GM19324 (cell line): ENCODE measurements around the gene HBE1.
"Not testable (repeated sequence)": the region's sequence is repeated elsewhere in the genome, so short reads cannot be mapped to it uniquely, and the experiment has no call there.

Source experiments
- ATAC-seq: cut with Tn5 transposase; IDR thresholded peaks from one replicate; pipeline ENCODE4 v1.9.1; 2021; ENCODE audit warnings: mild to moderate bottlenecking, moderate library complexity; ENCODE audit not compliant: unreplicated experiment, low FRiP score

Gene HBE1

DNA sequence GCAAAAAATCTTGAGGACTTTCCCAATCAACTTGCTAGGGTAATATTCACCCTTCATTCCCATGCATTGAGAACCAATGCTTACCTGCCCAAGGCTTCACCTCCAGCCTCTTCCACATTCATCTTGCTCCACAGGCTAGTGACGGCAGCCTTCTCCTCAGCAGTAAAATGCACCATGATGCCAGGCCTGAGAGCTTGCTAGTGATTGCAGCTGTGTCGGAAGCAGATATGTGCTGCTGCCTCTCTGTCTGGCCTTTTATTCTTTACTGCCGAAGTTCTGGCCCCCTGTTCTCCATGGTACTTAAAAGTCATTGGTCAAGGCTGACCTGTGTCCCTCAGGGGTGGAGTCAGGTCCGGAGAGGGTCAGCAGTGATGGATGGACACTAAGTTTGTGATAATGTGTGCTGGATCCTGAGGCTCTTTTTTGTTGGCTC, at the start of gene HBE1:
Gene HBE1 (minus strand): TSS at position 231 of the 433 bp plus-strand sequence. CDS start 55 bp downstream, at position 176.
- no peak for ATAC-seq

DNA sequence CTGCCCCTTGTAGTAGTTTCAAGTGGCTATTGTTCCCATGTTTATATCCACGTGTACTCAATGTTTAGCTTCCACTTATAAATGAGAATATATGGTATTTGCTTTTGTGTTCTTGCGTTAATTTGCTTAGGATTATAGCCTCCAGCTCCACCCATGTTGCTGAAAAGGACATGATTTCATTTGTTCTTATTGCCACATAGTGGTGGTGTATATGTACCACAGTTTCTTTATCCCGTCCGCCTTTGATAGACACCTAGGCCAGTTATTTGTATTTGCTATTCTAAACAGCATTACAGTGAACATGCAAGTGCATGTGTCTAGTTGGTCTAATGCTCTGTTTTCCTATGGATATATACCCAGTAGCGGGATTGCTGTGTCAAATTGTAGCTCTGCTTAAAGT, 47.5 kb upstream of the HBE1 start:
- no peak for ATAC-seq

DNA sequence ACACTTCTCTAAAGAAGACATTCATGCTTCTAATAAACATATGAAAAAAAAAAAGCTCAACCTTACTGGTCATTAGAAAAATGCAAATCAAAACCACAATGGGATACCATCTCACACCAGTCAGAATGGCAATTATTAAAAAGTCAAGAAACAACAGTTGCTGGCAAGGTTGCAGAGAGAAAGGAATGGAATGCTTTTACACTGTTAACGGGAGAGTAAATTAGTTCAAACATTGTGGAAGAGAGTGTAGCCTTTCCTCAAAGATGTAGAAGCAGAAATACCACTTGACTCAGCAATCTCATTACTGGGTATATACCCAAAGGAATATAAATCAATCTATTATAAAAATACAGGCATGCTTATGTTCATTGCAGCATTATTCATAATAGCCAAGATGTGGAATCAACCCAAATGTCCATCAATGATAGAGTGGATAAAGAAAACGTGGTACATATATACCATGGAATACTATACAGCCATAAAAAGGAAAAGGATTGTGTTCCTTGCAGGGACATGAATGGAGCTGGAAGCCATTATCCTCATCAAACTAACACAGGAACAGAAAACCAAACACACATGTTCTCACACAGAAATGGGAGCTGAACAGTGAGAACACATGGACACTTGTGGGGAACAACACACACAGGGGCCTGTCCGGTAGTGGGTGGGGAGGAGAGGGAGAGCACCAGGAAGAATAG, 43.7 kb upstream of the HBE1 start:
- ATAC-seq, result not testable (repeated sequence)

DNA sequence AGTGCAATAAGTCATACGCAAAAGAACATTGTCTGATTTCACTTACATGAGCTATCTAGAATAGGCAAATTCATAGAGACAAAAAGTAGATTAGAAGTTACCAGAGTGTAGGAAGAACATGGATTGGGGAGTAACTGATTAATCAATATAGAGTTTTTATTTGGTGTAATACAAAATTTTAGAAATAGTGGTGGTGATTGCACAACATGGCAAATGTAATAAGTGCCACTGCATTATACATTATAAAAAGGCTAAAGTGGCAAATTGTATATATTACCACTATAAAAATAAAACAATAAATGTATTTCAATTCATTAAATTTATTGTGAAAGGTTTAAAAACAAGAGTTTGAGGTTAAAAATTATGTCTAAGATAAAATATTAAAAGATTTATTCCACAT, 40.7 kb upstream of the HBE1 start:
- no peak for ATAC-seq

DNA sequence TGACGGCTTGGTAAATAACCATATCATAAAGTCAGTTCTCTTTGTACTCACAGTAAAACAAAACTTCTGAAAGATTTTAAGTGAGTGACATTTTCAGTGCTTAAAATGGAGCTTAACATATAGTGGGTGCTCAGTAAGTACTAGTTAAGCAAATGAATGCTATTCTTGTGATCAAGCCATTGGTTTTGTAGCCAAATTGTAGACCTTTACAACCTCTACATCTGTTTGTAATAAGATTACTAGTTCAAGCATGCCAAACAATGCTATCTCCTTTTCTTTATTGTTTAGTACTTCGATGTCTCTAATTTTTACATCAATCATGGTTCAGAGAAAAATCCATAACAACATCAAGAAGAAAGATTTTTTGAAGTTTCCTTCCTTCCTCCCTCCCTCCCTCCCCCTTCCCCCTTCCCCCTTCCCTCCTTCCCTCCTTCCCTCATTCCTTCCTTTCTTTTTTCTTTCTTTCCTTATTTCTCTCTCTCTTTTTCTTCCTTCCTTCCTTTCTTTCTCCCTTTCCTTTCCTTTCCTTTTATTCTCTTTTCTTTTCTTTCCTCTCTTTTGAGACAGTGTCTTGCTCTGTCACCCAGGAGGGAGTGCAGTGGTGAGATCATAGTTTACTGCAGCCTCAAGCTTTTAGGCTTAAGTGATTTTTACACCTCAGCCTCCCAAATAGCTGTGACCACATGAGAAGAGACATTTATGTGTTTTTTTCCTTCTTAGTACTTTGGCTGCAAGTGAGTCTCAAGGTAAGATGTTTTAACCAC, 37.7 kb upstream of the HBE1 start:
- no peak for ATAC-seq

DNA sequence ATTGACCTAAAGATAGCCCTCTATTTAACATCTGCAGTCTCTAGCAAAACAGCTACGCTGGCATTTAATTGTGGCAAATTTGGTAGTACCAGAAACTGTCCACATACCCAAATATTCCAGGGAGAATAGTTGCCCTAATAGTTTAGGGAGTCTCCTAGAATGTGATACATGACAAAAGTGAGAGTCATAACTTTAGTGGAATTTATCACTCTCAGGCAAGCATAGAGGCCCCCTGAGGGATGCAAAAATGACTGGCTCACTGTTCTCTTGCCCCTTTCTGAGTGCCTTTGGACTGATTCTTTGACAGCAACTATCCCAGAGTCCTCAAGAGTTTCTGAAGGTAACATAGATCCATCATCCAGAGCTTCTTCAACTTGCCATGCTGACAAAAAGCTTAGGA, 34.3 kb upstream of the HBE1 start:
- no peak for ATAC-seq

DNA sequence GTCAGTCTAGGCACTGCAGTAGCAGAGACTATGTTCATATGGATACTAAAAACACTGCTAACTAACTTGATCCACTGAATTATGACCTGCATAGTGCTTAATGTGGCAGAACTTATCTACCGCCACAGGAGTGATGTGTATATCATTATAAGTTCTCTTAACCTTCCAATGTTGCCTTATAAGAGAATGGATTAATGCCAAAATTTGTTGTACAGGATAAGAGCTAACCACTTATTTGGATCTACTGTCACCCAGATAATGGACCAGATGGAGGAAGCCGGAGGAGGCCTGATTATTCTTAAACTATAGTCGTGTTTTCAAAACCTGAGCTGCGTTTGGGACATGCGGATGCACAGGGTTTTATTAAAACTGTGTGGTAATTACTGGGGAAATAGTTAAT, 33.9 kb upstream of the HBE1 start:
- no peak for ATAC-seq

DNA sequence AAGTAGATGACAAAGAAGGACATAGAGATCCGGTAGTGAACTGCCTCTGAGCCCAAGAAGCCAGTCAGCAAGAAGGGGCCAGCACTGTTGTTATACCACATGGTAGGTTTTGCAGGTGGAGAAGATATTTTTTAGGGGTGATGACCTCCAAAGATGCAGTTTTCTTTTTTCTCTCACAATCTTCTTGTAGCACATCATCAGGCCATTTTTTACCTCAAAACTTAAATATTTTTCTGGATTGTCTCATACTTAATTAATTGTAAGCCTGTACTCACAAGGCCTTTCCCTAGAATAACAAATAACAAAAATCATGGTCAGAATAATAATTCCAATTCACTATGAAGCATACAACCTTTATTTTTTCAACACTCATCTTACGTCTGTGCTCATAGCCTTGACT, 32.1 kb upstream of the HBE1 start, which contains the start of gene OR51B4:
Gene OR51B4 (minus strand): TSS at position 101 of the 400 bp plus-strand sequence. CDS start 0 bp downstream, at position 101.
- ATAC-seq, result no peak

DNA sequence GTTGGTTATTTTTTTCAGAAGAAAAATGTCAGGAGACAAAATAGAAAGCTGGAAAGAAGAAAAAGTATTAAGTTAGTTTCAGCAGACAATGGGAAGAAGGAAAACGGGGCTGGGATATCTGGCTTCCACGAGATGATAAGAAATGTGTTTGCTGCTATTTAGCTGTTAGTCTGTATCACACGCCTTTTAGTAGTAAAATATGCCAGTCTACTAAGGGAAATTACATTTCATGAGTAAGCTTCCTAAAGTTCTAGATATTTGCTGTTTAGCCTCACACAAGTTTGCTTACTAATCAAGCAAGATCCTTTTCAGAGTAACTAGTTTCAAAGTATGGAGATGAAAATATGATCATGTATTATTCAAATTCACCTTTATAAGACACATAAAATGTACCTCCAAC, 30.5 kb upstream of the HBE1 start:
- ATAC-seq, result no peak

DNA sequence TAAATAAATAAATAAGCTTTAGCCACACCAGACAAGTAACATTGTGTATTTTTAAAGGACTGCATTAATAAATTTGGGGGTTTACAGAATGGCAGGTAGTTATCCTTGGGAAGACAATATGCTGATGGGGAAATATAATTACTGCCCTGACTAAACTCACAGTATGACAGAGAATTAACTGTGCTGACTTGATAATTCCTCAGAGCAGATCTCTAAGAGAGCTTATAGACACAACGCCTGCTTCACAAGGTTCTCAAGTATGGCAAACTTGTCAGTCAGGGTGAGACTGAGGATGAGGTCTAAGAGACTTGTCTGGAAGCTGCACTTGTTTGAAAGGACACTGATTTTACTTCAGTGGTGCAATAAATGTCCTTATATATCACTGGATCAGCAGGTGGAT, 28.7 kb upstream of the HBE1 start:
- no peak for ATAC-seq

DNA sequence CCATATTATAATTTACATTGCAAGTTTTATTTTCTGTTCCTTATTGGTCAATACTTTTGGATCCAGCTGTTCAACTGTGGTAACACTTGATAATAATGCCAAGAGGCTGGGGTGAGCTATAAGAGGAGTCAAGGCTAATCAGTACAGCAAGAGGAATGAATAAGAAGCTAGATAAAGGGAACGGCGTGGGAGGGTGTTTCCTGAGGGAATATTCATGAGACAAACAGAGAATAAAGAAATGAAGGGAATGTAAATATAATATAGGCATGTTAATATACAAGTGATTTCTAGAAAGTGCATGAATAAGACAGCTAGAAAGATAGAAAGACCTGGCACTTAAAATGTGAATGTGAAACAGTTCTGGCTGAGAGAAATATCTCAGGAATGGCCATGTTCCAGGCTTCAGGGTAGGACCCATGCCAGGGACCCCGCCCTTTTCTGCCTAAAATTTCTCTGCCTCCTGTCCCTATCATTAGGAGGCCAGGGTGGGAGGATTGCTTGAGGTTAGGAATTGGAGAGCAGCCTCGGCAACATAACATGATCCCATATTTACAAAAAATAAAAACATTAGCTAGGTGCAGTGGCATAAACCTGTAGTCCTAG, 28.1 kb upstream of the HBE1 start:
- ATAC-seq, result no peak

DNA sequence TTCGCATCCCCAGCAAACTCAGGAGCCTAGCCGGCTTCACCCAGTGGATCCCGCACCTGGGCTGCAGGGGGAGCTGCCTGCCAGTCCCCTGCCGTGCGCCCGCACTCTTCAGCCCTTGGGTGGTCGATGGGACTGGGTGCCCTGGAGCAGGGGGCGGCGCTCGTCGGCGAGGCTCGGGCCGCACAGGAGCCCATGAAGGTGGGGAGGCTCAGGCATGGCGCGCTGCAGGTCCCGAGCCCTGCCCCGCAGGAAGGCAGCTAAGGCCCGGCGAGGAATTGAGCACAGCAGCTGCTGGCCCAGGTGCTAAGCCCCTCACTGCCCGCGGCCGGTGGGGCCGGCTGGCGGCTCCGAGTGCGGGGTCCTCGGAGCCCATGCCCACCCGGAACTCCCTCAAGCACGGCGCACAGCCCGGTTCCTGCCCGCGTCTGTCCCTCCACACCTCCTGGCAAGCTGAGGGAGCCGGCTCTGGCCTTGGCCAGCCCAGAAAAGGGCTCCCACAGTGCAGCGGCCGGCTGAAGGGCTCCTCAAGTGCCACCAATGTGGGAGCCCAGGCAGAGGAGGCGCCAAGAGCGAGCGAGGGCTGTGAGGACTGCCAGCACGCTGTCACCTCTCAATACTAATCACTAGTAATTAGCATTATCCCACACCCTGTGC, 24.7 kb upstream of the HBE1 start:
- not testable (repeated sequence) for ATAC-seq

DNA sequence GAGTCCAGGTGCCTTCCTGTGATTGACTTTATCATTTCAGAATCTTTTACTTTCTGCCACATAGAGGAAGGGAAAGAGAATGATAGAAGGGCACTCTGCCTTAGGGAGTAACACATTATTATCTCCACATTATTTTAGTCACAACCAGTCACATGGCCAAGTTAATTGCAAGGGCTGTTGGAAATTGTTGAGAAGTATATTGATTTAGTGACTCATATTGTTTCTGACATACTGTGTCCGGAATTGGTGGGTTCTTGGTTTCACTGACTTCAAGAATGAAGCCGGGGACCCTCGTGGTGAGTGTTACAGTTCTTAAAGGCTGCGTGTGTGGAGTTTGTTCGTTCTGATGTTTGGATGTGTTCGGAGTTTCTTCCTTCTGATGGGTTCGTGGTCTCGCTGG, 23.3 kb upstream of the HBE1 start:
- ATAC-seq, result no peak

DNA sequence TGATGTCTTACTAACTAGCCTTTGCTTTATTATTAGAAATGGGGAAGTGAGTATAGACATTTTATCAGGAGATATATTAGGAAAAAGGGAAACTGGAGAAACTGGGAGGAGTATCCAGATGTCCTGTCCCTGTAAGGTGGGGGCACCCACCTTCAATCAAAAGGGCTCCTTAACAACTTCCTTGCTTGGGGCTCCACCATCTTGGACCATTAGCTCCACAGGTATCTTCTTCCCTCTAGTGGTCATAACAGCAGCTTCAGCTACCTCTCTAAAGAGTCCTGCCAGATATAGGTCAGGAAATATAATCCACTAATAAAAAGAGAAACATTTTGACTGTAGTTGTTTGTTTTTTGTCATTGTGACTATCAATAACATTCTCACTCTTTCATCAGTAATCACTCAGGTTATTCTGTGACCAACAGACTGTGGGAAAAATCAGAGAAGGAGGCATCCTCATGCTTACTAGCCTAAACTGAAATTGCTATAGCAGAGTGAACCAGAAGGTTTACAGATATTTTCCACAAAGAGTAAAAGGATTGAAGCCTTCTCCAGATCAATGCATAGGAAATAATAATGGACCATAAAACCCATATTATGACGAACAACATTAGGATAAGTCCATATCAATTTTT, 21.6 kb upstream of the HBE1 start:
- peak; percentile 87 for ATAC-seq

DNA sequence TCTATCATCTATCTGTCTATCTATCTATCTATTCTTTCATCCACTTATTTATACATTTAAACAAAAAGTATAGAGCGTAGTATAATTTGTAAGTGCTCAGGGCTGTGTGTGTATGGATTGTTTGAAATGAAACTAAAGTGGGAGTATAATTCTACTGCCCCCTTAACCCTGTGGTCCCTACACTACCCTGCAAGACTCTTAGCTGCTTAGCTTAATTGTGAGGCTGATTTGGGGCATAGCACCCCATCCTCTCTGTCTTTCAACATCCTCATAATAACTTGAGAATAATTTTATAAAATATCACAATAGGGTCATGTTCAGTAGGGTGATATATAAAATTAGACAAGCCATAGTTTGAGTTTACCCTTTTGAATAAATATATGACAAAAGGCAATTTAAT, 20.4 kb upstream of the HBE1 start:
- no peak for ATAC-seq

DNA sequence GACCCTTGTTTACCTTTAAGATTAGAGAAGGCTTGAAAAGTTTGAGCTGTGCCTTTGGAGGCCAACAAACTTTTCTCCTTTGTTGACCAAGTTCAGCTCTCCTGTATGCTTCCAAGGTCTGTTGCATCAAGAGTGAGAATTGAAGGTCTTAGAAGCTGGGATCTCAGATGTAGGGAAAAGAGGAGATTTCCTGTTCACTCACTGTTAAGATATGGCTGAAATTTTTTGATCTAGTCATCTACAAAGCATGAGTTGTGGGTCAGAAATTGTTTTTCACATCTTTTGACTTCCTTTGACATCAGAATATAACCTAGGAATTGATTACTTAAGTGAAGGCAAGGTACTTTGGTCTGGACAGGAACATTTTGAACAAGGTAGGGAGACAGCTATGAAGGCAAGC, 20.0 kb upstream of the HBE1 start:
- ATAC-seq, result no peak

DNA sequence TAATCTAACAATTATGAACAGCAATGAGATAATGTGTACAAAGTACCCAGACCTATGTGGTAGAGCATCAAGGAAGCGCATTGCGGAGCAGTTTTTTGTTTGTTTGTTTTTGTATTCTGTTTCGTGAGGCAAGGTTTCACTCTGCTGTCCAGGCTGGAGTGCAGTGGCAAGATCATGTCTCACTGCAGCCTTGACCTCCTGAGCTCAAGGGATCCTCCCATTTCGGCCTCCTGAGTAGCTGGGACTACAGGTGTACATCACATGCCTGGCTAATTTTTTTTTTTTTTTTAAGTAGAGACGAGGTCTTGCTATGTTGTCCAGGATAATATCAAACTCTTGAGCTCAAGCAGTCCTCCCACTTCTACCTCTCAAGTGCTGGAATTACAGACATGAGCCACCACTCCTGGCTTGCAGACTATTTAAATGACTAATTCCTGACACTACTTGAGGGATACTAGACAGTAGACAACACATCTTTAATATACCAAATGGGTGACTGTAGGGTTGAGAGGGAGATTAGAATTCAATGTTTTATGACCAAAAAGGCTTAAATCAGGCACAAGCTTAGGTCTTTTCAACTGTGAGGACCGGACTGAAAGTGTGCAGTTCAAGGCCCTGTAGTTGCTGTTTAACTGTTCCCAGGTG, 19.3 kb upstream of the HBE1 start:
- no peak for ATAC-seq

DNA sequence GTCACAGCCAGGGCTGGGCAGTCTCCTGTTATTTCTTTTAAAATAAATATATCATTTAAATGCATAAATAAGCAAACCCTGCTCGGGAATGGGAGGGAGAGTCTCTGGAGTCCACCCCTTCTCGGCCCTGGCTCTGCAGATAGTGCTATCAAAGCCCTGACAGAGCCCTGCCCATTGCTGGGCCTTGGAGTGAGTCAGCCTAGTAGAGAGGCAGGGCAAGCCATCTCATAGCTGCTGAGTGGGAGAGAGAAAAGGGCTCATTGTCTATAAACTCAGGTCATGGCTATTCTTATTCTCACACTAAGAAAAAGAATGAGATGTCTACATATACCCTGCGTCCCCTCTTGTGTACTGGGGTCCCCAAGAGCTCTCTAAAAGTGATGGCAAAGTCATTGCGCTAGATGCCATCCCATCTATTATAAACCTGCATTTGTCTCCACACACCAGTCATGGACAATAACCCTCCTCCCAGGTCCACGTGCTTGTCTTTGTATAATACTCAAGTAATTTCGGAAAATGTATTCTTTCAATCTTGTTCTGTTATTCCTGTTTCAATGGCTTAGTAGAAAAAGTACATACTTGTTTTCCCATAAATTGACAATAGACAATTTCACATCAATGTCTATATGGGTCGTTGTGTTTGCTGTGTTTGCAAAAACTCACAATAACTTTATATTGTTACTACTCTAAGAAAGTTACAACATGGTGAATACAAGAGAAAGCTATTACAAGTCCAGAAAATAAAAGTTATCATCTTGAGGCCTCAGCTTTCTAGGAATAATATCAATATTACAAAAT, 18.6 kb upstream of the HBE1 start:
- ATAC-seq, result no peak

DNA sequence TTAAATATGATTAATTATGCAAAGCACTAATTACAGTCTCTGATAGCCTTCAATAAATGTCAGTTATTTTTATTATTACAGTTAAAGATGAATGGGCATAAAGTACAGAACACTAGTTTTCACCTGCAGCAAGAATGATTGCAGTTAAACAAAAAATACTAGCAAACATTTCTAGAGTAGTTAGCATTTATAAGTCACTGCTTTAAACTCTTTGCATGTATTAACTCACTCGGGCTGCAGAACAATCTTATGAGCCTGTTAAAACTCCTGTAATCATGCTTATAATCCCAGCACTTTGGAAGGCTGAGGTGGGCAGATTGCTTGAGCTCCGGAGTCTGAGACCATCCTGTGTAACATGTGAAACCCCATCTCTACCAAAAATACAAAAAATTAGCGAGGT, 17.2 kb upstream of the HBE1 start:
- no peak for ATAC-seq
